Caki2 (cell line): Measurements from ENCODE around the gene CPLX1. TPM values are rescaled to one million over a fixed set of nuclear protein-coding genes. Genes with fewer than 3 reads are reported as not detected.
"Not testable (repeated sequence)": the region's sequence is repeated elsewhere in the genome, so short reads cannot be mapped to it uniquely, and the experiment has no call there.

Experiments used
- DNase-seq: peaks from one replicate; pipeline ENCODE4 v3.0.0-alpha.2; 2015; ENCODE audit warnings: low read depth
- in situ Hi-C: cut with HindIII; loops from 2 replicates; pipeline ENCODE4 v1.10.0; 2016; ENCODE audit warnings: low sequenced_read_pairs, low pct_unique_long_range_greater_than_20kb, mixed read lengths
- total RNA-seq: library from RNA; depleted of rRNA; stranded (reverse); fragments of >200 nt; shearing (Covaris generic); gene quantifications from 2 replicates; pipeline ENCODE4 v1.2.3, GENCODE V29; 2014; ENCODE audit warnings: low replicate concordance; rRNA removed

CPLX1 gene
- total RNA-seq, 1 experiment from 2014 or later: 1.5 TPM

- in situ Hi-C loops, DNase-seq: not testable (repeated sequence)
These were observed 89.4 kb downstream of the CPLX1 start for GRCh38 chr4:736561-736960.

GRCh38 chr4:735583-735982 is 90.3 kb downstream of the CPLX1 start:
- in situ Hi-C loops: no loop called here
- no peak for DNase-seq

Other genes with a start within 250 kb of the CPLX1 start
- gene TMEM271, start 249.8 kb downstream of the CPLX1 start, total RNA-seq: not detected in 2 replicates
- 7.2 and 9.4 TPM in 2 replicates for gene PDE6B, start 200.6 kb downstream of the CPLX1 start, total RNA-seq
- gene ATP5ME, start 151.9 kb downstream of the CPLX1 start, total RNA-seq: 265 and 360 TPM in 2 replicates
- 16.6 and 48.6 TPM in 2 replicates for gene MYL5, start 151.6 kb downstream of the CPLX1 start, total RNA-seq
- gene SLC49A3, start 137.0 kb downstream of the CPLX1 start, total RNA-seq: not detected in 2 replicates
- gene PCGF3, start 120.3 kb downstream of the CPLX1 start, total RNA-seq: 21.3 and 27.2 TPM in 2 replicates
- 51.0 and 61.6 TPM in 2 replicates for gene GAK, start 106.2 kb upstream of the CPLX1 start, total RNA-seq
- 5.6 and 11.1 TPM in 2 replicates for gene TMEM175, start 106.3 kb upstream of the CPLX1 start, total RNA-seq
- gene DGKQ, start 147.4 kb upstream of the CPLX1 start, total RNA-seq: 8.5 and 9.3 TPM in 2 replicates
- gene IDUA, start 160.9 kb upstream of the CPLX1 start, total RNA-seq: 6.7 and 6.9 TPM in 2 replicates
- 3.0 and 6.9 TPM in 2 replicates for gene SLC26A1, start 167.3 kb upstream of the CPLX1 start, total RNA-seq
- 48.2 and 70.9 TPM in 2 replicates for gene FGFRL1, start 185.5 kb upstream of the CPLX1 start, total RNA-seq